HG03432 (cell line): ENCODE results near the gene RALA.
A peak's percentile ranks its signal among the peaks of the same experiment; 100 is the strongest.

Experiments
- ATAC-seq: cut with Tn5 transposase; IDR thresholded peaks from one replicate; pipeline ENCODE4 v1.9.1; 2021; ENCODE audit warnings: mild to moderate bottlenecking, moderate library complexity; ENCODE audit not compliant: unreplicated experiment

Gene RALA

GRCh38 chr7:39623047-39623731 is at the start of gene RALA:
RALA (plus strand) TSS chr7:39623572; CDS start chr7:39686668, 63,096 bp downstream.
- peak; percentile 95 for ATAC-seq

- ATAC-seq, result no peak
Observed at GRCh38 chr7:39574673-39575349, 48.6 kb upstream of the RALA start.

GRCh38 chr7:39577229-39577874 is 46.0 kb upstream of the RALA start:
- ATAC-seq, result no peak

GRCh38 chr7:39580149-39580874 is 43.1 kb upstream of the RALA start:
- ATAC-seq, result peak; percentile 94

- ATAC-seq, result no peak
Observed at GRCh38 chr7:39582536-39582935, 40.8 kb upstream of the RALA start.

- ATAC-seq, result no peak
Observed at GRCh38 chr7:39583539-39583938, 39.8 kb upstream of the RALA start.

GRCh38 chr7:39587393-39587792 is 36.0 kb upstream of the RALA start:
- ATAC-seq, result no peak

GRCh38 chr7:39588416-39588815 is 35.0 kb upstream of the RALA start:
- no peak for ATAC-seq

- ATAC-seq, result peak; percentile 97
Observed at GRCh38 chr7:39589323-39590111, 33.9 kb upstream of the RALA start.

GRCh38 chr7:39592586-39592985 is 30.8 kb upstream of the RALA start:
- ATAC-seq, result no peak

- no peak for ATAC-seq
Observed at GRCh38 chr7:39594988-39595620, 28.3 kb upstream of the RALA start.

GRCh38 chr7:39602351-39602750 is 21.0 kb upstream of the RALA start:
- ATAC-seq, result no peak

GRCh38 chr7:39603924-39604323 is 19.4 kb upstream of the RALA start:
- no peak for ATAC-seq

GRCh38 chr7:39605087-39605486 is 18.3 kb upstream of the RALA start:
- ATAC-seq, result peak; percentile 59

GRCh38 chr7:39606352-39606751 is 17.0 kb upstream of the RALA start:
- ATAC-seq, result no peak

GRCh38 chr7:39606941-39607340 is 16.4 kb upstream of the RALA start:
- no peak for ATAC-seq

- ATAC-seq, result no peak
Observed at GRCh38 chr7:39607865-39608264, 15.5 kb upstream of the RALA start.

- ATAC-seq, result no peak
Observed at GRCh38 chr7:39608278-39608677, 15.1 kb upstream of the RALA start.

GRCh38 chr7:39609113-39609934 is 14.0 kb upstream of the RALA start:
- peak; percentile 67 for ATAC-seq
